Sigmoid colon (tissue), 7 donors: ENCODE data around the gene GTF3C5. TPM values are rescaled to one million over a fixed set of nuclear protein-coding genes. Genes with fewer than 3 reads are reported as not detected.

ENCODE experiments used
- DNase-seq: peaks from one replicate; pipeline ENCODE4 v3.0.0-alpha.2; 2019
- H3K27ac ChIP-seq, 4 donors: fragments of 200-600 bp; sonication (generic); one replicate each; pipeline ENCODE4 v1.5.1; 2016 to 2019; ENCODE audit warnings: mild to moderate bottlenecking in 1 of 4
- H3K27me3 ChIP-seq, 3 donors: fragments of 200-600 bp; sonication (generic); one replicate each; pipeline ENCODE4 v1.5.1; 2019; ENCODE audit warnings: mild to moderate bottlenecking in 1 of 3
- H3K36me3 ChIP-seq, 4 donors: fragments of 200-600 bp; sonication (generic); one replicate each; pipeline ENCODE4 v1.5.1; 2016 to 2019
- H3K4me1 ChIP-seq, 4 donors: fragments of 200-600 bp; sonication (generic); one replicate each; pipeline ENCODE4 v1.5.1; 2017 to 2019
- H3K4me3 ChIP-seq, 4 donors: fragments of 200-600 bp; sonication (generic); one replicate each; pipeline ENCODE4 v1.5.1; 2017 to 2019; ENCODE audit warnings: mild to moderate bottlenecking in 2 of 4, moderate library complexity in 1 of 4
- H3K9me3 ChIP-seq, 4 donors: fragments of 200-600 bp in 3 of 4; sonication (generic) in 3 of 4; one replicate each; pipeline versions ENCODE4 v1.5.1 to v1.6.1; 2013 to 2019
- CTCF ChIP-seq, 4 experiments: fragments of 450-650 bp in 3 of 4; fragments of 200-600 bp in 1 of 4; IDR thresholded peaks; one replicate each; pipeline ENCODE4 v1.5.1; 2016 to 2019; ENCODE audit warnings: antibody characterized with exemption in 4 of 4, mild to moderate bottlenecking in 3 of 4, moderate library complexity in 2 of 4
- EP300 ChIP-seq, 4 donors: sonication (generic); formaldehyde crosslinking; IDR thresholded peaks; one replicate each; pipeline ENCODE4 v1.6.1; 2017; ENCODE audit warnings: antibody characterized with exemption in 4 of 4
- POLR2A ChIP-seq, 2 donors: fragments of 450-650 bp; IDR thresholded peaks; one replicate each; pipeline ENCODE4 v1.6.1; 2016; ENCODE audit warnings: antibody characterized with exemption in 2 of 2, mild to moderate bottlenecking in 2 of 2, moderate library complexity in 2 of 2
- POLR2AphosphoS5 ChIP-seq, 4 donors: sonication (generic); formaldehyde crosslinking; IDR thresholded peaks; one replicate each; pipeline ENCODE4 v1.6.1; 2017; ENCODE audit warnings: antibody characterized with exemption in 4 of 4
- WGBS, 2 donors: extraction: QIAGEN DNeasy Blood & Tissue Kit; methylation state at CpG; one replicate each; pipeline ENCODE4 v1.1.7; 2013; 5-methylcytosine and 5-hydroxymethylcytosine counted together
- intact Hi-C: fragments of 100-400 bp; cut with DNase I; formaldehyde crosslinking; loops from one replicate; pipeline ENCODE4 v1.15.1; 2023
- polyA plus RNA-seq, 3 donors: library from polyadenylated mRNA; stranded (reverse); fragments of 200-250 nt; gene quantifications; one replicate each; pipeline ENCODE4 v1.2.3, GENCODE V29; 2013
- total RNA-seq, 4 donors: library from RNA; depleted of rRNA; stranded (reverse); fragments of >200 nt; gene quantifications; one replicate each; pipeline ENCODE4 v1.1.0, GENCODE V29; 2016
- donor health status: healthy with polysubstance abuse.
- donor health status: Bipolar disorder and iron deficiency.
- donor health status: healthy.

Gene GTF3C5
- total and polyA plus RNA-seq, 7 donors = 25.8 to 52.7 (median 47.1) TPM

DNA sequence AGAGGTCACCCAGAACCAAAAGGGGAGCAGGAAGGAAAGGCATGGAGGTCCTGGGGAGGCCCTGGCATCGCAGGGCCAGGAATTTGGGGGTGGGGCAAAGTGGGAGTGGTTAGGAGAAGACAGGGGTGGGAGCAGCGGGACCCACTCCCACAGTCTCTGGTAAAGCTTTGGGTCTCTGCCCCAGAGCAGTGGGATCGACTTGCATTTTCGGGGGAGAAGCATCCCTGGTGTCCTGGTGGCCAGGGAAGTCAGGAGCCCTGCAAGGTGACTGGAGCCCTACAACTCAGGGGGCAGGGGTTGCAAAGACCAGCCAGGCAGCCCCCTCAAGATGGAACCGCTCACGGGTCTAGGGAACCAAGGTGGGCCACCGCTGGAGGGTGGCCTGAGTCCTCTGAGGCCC is 22.4 kb upstream of the GTF3C5 start:
- intact Hi-C loops = no loop called here
- Histone ChIP-seq H3K9me3 (no peaks in the 10 kb centered on the region), H3K4me1 (no peaks in the 10 kb centered on the region), H3K36me3 (no peaks in the 10 kb centered on the region), H3K27me3 (peaks cover 0 to 8% (median 4%) of the 10 kb centered on the region in 3 donors), H3K27ac (no peak overlapping the region), H3K4me3 (no peak overlapping the region)
- TF ChIP-seq POLR2AphosphoS5 (IDR thresholded peaks at IDR 0.05) = no peak
- no peak for TF ChIP-seq POLR2A (IDR thresholded peaks at IDR 0.05)
- TF ChIP-seq EP300 (IDR thresholded peaks at IDR 0.05) = no peak
- no peak for TF ChIP-seq CTCF (IDR thresholded peaks at IDR 0.05)
- WGBS, 2 donors = 24 to 61% methylated on average over 7 of the region's 7 CpGs
- DNase-seq = no peak

GRCh38 chr9:133008824-133009223 is 22.0 kb upstream of the GTF3C5 start:
- TF ChIP-seq POLR2A (IDR thresholded peaks at IDR 0.05) = no peak
- no peak for TF ChIP-seq CTCF (IDR thresholded peaks at IDR 0.05)
- TF ChIP-seq EP300 (IDR thresholded peaks at IDR 0.05) = no peak
- no peak for TF ChIP-seq POLR2AphosphoS5 (IDR thresholded peaks at IDR 0.05)
- Histone ChIP-seq H3K27me3 (peaks cover 0 to 8% (median 4%) of the 10 kb centered on the region in 3 donors), H3K4me3 (no peak overlapping the region), H3K27ac (no peak overlapping the region), H3K4me1 (no peaks in the 10 kb centered on the region), H3K36me3 (no peaks in the 10 kb centered on the region), H3K9me3 (no peaks in the 10 kb centered on the region)
- no peak for DNase-seq
- intact Hi-C loops = no loop called here
- 22 to 56% methylated on average over 2 of the region's 2 CpGs for WGBS, 2 donors

- Histone ChIP-seq H3K27ac (no peak overlapping the region), H3K9me3 (no peaks in the 10 kb centered on the region), H3K36me3 (no peaks in the 10 kb centered on the region), H3K4me3 (no peak overlapping the region), H3K27me3 (peaks cover 0 to 4% (median 3%) of the 10 kb centered on the region in 3 donors), H3K4me1 (no peaks in the 10 kb centered on the region)
- intact Hi-C loops = no loop called here
- TF ChIP-seq POLR2AphosphoS5 (IDR thresholded peaks at IDR 0.05) (no peak), POLR2A (IDR thresholded peaks at IDR 0.05) (no peak), CTCF (IDR thresholded peaks at IDR 0.05) (no peak), EP300 (IDR thresholded peaks at IDR 0.05) (no peak)
- whole genome bisulfite sequencing, 2 donors = 36 to 76% methylated on average over 5 of the region's 5 CpGs
- DNase-seq = no peak
Measured at GRCh38 chr9:133009906-133010582, 20.8 kb upstream of the GTF3C5 start.

- Histone ChIP-seq H3K4me1 (no peaks in the 10 kb centered on the region), H3K9me3 (peaks cover 0 to 1% (median 0%) of the 10 kb centered on the region in 4 donors), H3K36me3 (no peaks in the 10 kb centered on the region), H3K4me3 (no peak overlapping the region), H3K27ac (no peak overlapping the region), H3K27me3 (peaks cover 0 to 11% (median 0%) of the 10 kb centered on the region in 3 donors)
- intact Hi-C loops = no loop called here
- DNase-seq = no peak
- TF ChIP-seq CTCF (IDR thresholded peaks at IDR 0.05) = no peak
- TF ChIP-seq POLR2AphosphoS5 (IDR thresholded peaks at IDR 0.05) = no peak
- no peak for TF ChIP-seq EP300 (IDR thresholded peaks at IDR 0.05)
- no peak for TF ChIP-seq POLR2A (IDR thresholded peaks at IDR 0.05)
- WGBS, 2 donors = 95 to 96% methylated on average over 5 of the region's 5 CpGs
Measured at GRCh38 chr9:133014696-133015095, 16.1 kb upstream of the GTF3C5 start.
